GM10248 (cell line): ENCODE results near the gene CLDN1.

Experiments used
- CTCF ChIA-PET: fragments of 300-600 bp; sonication (Branson Sonifier 250); formaldehyde crosslinking; extraction: SDS; loops from one replicate; lab custom pipeline; 2021; ENCODE audit warnings: antibody characterized with exemption; lab: Yijun Ruan, JAX
- POLR2A ChIA-PET: fragments of 350-650 bp; sonication (Branson Sonifier 250); formaldehyde crosslinking; extraction: SDS; loops from one replicate; lab custom pipeline; 2020; ENCODE audit warnings: antibody characterized with exemption; lab: Yijun Ruan, JAX
- DNase-seq: peaks from one replicate; pipeline ENCODE4 v3.0.0; 2012; ENCODE audit errors: extremely low spot score
- CTCF ChIP-seq: IDR thresholded peaks from 2 replicates; pipeline ENCODE4 v1.5.1; 2012; ENCODE audit warnings: mild to moderate bottlenecking, low read depth; ENCODE audit errors: extremely low read depth, missing control alignments, control extremely low read depth

Gene CLDN1

GRCh38 chr3:190294030-190294429 is 28.2 kb downstream of the CLDN1 start:
- no peak for DNase-seq
- CTCF ChIA-PET, result interaction anchor here (1.2 kb wide), 2 partner anchors 29 to 332 kb away, joined by 3 read pairs; no protein-coding TSS in a partner anchor
- POLR2A ChIA-PET, result no interaction called here
- TF ChIP-seq CTCF, result no peak

DNA sequence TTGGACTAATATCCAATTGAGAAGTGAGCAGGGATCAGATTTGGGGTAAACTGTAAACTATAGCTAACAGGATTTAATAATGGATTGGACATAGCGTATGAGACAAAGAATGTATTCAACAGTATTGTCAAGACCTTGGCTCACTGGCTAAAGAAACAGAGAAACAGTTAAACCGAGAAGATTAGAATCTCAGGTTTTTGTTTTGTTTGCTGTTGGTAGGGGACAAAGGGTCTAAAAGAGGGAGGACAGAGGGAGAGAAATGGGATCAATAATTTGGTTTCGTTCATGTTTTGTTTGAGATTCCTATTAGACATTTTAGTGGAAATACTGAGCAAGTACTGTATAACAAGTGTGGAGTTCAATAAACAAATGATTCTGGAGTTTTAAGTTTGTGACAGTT is 28.6 kb downstream of the CLDN1 start:
- ChIA-PET POLR2A (no interaction called here), CTCF (interaction anchor here (1.2 kb wide), 1 partner anchor 332 kb away, joined by 3 read pairs; no protein-coding TSS in a partner anchor)
- no peak for TF ChIP-seq CTCF
- no peak for DNase-seq

DNA sequence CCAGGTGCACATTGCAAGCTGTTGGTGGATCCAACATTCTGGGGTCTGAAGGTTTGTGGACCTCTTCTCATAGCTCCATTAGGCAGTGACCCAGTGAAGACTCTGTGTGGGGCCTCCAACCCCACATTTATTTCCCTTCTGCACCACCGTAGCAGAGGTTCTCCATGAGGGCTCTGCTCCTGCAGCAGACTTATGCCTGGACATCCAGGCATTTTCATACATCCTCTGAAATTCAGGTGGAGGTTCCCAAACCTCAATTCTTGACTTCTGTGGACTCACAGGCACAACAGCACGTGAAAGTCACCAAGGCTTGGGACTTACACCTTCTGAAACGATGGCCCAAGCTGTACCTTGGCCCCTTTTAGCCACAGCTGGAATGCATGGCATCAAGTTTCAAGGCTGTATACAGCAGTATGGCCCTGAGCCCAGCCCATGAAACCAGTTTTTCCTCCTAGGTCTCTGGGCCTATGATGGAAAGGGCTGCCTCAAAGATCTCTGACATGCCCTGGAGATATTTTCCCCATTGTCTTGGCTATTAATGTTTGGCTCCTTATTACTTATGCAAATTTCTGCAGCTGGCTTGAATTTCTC is 30.2 kb downstream of the CLDN1 start:
- POLR2A ChIA-PET, result no interaction called here
- CTCF ChIA-PET, result no interaction called here
- DNase-seq, result no peak
- no peak for TF ChIP-seq CTCF

GRCh38 chr3:190289989-190290388 is 32.3 kb downstream of the CLDN1 start:
- CTCF ChIA-PET, result interaction anchor here (0.8 to 1.8 kb wide), 5 partner anchors 9 to 14 kb away, joined by 3 to 6 read pairs (median 3); no protein-coding TSS in a partner anchor
- DNase-seq, result no peak
- TF ChIP-seq CTCF, result no peak
- POLR2A ChIA-PET, result no interaction called here

GRCh38 chr3:190288836-190289235 is 33.4 kb downstream of the CLDN1 start:
- no peak for DNase-seq
- CTCF ChIA-PET, result interaction anchor here (1.2 kb wide), 1 partner anchor 13 kb away, joined by 4 read pairs; no protein-coding TSS in a partner anchor
- TF ChIP-seq CTCF, result no peak
- POLR2A ChIA-PET, result interaction anchor here (0.5 kb wide), 1 partner anchor 294 kb away, joined by 4 read pairs; no protein-coding TSS in a partner anchor

- no peak for TF ChIP-seq CTCF
- POLR2A ChIA-PET, result no interaction called here
- no peak for DNase-seq
- CTCF ChIA-PET, result interaction anchor here (1.0 kb wide), 1 partner anchor 36 kb away, joined by 3 read pairs; the partner anchor contains the start of gene CLDN1
Observed at GRCh38 chr3:190286014-190286413, 36.2 kb downstream of the CLDN1 start.
